Stimulated activated CD8-positive, alpha-beta memory T cell treated with anti-CD3 and anti-CD28 coated beads, Interleukin-7, amount 100 ng/mL, for 24 hours (primary cell): Measurements from ENCODE around the gene TAMALIN.

Experiments used
- DNase-seq: peaks from one replicate; pipeline ENCODE4 v3.0.0-alpha.2; 2020; ENCODE audit warnings: low read depth

The TAMALIN gene

DNA sequence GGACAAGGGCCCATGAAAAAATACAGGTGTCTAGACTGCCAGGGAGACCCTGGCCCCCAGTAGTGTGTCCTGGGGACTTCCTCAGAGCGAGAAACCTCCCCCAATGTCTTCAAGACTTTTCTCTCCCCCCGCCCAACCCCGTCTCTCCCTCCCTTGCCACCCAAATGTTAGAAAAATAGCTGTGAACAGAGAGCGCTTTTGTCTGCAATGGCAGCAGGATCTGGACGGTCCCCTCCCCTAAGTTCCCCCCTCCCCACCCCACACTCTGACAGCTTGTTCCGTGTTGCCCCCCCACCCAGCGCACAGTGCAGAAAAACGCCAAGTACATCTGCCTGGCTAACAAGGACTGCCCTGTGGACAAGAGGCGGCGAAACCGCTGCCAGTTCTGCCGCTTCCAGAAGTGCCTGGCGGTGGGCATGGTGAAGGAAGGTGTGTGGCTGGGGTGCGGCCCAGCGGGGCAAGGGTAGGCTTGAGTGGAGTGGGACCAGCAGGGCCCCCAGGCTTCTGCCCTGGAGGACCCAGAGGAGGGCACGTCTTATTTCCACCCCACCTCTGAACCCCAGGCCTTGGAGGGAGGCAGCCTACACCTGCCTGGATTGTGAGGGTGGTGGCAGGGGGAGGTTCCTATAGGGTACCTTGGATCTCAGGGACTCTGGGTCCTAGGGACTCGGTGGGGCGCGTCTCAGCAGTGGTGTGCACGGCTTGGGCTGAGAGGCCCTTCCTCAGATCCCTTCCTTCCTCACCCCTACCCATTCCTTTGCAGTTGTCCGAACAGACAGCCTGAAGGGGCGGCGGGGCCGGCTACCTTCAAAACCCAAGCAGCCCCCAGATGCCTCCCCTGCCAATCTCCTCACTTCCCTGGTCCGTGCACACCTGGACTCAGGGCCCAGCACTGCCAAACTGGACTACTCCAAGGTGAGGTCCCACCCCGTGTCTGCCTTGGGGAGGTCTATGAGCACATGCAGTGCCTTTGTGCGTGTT lies 49.3 kb downstream of the TAMALIN start:
- no peak for DNase-seq

DNA sequence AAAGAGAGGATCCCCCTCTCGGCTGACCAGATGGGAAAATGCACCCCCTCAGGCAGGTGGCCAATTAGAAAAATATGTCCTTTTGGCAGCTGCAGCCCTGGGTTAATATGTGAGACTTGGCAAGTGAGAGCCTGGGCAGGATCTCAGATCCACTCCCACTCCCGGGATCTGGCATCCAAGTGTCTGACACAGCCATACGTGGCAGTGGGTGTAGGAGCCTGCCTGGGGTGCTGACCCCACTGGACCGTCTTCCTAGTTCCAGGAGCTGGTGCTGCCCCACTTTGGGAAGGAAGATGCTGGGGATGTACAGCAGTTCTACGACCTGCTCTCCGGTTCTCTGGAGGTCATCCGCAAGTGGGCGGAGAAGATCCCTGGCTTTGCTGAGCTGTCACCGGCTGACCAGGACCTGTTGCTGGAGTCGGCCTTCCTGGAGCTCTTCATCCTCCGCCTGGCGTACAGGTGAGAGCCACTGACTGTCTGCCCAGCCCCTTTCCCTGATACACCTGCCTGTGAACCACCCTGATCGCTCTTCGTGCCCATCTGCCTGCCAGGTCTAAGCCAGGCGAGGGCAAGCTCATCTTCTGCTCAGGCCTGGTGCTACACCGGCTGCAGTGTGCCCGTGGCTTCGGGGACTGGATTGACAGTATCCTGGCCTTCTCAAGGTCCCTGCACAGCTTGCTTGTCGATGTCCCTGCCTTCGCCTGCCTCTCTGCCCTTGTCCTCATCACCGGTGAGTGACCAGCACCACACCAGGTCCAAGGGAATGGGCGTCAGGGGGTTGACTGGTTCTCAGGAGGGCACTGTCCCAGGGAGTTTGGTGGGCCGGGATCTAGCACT lies 50.3 kb downstream of the TAMALIN start:
- DNase-seq, result no peak

DNA sequence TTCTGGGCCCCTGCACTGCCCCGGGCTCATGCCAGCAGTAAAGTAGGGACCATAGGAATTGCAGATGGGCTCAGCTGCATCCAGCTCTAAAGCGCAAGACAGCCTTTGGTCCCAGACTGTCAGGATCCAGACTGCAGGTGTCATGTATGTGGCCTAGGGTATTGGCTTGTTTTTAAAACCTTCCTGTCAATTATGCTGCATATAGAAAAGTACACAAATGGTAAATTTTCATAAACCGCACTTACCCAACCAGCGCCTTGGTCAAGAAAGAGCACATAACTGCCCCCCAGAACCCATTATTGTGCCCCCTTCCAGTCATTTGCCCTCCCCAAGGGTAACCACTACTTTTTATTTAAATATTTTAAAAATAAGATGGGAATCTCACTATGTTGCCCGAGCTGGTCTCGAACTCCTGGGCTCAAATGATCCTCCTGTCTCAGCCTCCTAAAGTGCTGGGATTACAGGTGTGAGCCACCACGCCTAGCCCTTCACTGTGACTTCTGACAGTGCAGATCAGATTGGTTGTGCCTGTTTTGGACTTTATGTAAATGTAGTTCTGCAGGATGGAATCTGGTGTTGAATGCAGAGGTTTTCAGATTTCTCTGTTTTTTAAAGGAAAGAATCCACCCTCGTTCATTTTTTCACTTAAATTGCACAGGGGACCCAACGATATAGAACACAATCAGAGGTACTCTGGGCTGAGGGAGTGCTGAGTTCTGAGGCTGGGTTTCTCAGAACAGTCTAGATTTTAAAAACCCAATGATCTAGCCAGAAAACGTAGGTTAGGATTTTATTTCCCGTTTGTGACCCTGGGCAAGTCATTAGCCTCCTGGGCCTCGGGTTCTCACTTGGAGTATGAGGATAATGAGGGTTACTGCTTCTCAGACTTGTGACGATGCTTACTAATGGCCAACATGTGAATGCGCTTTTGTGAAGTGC lies 51.2 kb downstream of the TAMALIN start:
- DNase-seq, result no peak

DNA sequence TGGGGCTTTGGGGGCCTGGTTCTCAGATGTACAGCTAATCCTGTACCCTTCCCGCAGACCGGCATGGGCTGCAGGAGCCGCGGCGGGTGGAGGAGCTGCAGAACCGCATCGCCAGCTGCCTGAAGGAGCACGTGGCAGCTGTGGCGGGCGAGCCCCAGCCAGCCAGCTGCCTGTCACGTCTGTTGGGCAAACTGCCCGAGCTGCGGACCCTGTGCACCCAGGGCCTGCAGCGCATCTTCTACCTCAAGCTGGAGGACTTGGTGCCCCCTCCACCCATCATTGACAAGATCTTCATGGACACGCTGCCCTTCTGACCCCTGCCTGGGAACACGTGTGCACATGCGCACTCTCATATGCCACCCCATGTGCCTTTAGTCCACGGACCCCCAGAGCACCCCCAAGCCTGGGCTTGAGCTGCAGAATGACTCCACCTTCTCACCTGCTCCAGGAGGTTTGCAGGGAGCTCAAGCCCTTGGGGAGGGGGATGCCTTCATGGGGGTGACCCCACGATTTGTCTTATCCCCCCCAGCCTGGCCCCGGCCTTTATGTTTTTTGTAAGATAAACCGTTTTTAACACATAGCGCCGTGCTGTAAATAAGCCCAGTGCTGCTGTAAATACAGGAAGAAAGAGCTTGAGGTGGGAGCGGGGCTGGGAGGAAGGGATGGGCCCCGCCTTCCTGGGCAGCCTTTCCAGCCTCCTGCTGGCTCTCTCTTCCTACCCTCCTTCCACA lies 52.0 kb downstream of the TAMALIN start:
- no peak for DNase-seq

DNA sequence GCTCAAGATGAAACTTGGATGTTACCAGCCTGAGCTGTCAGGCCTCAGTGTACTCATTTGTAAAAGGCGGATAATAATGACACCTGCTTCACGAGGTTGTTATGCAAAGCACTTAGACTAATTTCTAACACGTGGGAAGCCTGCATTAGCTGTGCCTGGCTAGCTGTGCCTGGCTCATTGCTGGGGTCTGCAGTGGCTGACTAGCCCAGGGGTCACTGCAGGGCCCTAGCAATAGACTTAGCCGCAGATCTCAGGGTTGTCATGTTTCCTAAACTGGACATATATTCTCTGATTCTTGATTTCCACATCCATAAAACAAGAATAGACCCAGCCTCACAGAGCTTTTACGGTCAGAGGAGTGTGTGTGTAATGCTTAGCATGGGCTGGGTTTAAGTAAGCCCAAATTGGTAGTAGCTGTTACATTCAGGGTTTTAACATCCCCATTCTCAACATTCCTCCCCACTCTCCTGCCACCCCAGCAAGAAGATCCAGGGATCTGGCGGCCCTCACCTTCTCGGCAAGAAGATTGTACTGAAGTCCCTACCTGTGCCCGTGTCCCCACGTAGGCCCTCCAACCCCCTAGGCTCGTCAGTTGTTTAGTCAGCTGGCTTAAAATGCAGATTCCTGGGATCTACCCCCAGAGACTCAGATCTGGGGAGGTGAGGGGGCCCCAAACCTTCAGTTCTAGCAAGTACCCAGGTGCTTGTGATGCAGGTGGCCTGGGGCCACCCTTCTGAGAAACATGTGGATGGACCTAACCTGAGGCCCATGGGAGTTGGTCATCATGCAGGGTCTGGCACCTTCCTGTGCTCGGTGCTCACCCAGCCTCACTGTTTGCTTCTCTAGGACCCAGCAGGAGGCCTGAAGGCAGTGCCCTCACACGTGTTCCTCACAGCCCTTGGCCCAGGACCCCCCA lies 53.1 kb downstream of the TAMALIN start:
- no peak for DNase-seq

DNA sequence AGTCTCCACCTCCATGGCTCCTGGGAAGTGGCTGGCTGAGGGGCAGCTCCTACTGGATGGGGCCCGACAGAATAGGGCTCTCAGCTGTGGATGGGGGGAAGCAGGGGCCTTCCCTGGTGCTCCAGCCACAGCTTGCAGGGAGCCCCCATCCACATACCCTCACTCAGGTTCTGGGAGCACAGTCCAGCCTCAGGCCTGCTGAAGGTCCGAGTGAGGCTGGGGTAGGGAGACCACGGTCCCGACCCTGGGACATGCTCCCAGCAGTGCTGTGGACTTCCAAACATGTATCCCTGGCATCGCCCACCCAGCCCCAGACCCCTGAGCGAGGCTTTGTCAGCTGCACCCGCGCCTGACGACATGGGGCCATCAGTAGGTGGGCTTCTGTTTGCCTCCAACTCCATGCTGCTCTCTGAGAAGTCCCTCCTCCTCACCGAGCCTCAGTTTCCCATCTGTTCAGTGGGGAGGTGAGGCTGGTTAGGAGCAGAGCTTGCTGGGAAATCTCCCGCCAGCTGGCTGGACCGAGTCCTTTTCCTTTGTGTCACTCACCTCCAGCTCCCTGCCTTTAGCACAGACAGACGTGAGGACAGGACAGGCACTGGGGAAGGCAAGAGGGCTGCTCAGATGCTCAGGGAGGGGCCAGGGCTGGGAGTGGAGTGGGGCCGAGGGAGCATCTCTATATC lies 53.9 kb downstream of the TAMALIN start:
- DNase-seq, result no peak

DNA sequence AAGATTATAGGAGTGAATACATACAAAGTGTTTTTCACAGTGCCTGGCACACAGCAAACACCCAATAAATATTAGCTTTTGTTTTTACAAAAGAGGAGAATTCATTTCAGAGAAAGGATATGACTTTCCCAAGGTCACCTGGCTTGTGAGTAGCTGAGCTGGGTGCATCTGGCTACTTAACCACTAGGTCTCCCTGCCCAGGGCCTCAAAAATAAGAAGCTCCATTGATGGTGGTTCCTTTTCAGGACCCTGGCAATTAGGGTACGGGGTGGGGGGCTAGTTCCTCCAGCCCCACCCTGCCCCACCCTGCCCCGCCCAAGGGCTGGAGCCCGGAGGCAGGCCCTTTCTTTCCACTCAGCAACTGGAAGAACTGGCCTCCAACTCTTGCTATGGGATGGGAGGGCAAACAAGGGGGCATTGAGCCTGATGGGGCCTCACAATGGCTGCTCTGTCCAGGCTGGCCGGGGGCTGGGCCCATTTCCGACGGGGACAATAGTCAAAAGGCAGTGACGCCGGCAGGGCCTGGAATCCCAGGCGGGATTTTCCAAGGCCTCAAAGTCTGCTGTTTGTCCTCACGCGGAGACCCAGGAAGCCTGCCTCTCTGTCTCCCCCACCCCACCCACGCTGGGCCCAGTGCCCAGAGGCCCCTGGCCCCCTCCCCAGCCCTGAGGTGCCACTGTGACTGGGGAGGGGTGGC lies 54.9 kb downstream of the TAMALIN start:
- no peak for DNase-seq

DNA sequence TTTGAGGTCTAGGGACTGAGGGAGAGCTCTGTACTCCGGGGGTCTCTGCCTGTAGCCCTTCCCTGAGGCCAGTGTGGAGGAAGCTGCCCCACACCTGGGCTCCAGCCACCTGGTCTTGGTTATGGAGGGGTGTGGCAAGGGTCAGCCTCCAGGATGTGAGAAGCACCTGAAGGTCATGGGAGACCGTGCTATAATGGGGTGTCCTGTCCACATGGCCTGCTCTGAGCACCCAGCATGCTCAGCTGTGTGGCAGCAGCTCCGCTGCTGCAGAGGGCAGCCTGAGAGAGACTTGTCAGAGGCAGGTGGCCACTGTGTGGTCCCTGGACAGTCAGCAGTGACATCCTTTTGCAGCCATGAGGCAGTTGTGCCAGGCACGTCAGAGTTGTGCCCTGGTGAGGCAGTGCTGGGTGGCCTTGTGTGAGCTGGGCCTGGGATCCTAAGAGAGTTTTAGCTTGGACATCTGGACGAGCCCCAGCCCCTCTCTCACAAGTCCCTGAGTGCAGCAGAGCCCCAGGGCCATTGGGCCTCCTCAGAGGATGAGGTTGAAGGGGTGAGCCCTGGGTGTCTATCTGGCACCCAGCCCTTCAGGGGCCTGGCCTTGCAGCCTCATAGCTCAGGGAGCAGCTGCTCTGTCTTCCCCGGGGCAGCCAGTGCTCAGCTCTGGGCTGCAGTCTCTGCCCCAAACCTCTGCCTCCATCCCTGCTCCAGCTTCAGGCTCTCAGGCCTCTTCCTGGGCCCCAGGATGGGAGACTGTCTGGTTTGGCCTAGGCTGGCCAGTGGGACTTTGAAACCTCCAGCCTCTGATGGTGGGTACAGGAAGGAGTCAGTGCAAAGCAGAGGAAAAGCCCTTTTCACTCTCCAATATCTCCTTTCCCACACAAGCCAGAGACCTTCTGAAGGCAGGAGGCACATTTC lies 55.7 kb downstream of the TAMALIN start:
- no peak for DNase-seq

DNA sequence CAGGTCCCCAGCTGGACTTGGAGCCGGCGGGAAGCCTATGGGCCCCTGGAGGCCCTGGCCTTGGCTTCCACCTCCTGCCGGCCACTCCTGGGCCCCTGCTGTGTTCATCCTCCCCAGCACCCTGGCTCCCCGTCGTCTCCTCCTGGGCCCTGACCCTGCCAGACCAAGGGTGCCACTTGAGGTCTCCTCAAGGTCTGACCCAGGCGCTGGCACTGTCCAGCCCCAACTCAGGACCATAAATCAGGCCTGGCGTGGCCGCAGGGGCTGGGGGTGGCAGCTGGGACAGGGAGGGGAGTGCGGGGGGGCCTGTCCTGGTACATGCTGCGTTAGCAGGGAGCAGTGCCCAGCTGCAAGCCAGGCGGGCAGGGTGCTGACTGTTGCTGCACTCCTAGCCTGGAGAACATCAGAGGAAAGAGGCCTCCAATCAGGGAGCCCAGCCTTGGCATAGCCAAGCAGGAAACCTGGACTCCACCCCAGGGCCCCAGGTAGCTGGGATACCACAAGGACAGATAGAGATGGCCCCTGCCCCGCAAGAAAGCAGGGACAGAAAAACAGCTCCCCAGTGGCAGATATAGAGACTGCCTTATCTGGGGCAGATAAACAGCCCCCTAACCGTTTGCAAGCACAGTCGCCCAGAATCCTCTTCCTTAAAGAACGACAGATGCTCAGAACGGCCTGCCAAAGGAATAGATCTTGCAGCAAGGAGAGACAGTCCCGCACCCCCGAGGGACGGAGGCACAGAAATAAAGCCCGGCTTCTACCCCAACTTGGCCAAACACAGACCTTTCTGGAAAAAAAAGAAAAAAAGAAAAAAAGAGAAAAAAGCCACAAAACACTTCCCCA lies 56.6 kb downstream of the TAMALIN start:
- DNase-seq, result no peak

DNA sequence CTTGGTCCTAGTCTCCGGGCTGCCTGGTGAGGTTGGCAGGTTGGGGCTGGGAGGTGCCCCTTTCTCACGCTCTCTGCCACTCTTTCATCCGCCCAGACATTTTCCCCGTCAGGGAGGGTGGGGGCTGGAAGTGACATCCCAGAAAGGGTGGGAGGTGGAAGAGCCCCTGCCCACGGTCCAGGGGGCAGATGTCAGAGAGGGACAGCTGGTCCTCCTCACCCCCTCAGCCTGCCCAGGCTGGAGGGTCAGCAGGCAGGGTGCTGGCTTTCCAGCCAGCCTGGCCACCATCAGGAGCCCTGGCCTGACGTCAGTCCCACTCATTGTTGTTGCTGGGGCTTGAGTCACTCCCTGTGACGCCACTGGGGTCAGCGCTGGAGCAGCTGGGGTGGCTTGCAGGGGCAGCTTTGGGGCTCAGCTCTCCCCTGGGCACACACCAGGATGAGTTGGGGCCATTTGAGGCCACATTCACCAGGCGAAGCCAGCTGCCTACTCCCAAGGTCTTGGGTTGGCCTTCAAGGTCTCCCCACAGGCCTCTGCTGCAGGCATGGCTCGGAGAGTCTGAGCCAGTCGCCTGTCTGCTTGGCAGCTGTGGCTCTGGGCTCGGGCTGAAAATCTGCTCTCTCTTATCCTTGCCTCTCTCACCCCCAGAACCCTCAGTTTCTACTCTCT lies 57.4 kb downstream of the TAMALIN start:
- no peak for DNase-seq
